Breast epithelium (tissue), 3 donors: ENCODE results near the gene TGM5.

Experiments
- CTCF ChIP-seq, 3 donors: fragments of 450-650 bp; IDR thresholded peaks; one replicate each; pipeline ENCODE4 v1.5.1; 2016 to 2017; ENCODE audit warnings: antibody characterized with exemption in 3 of 3, mild to moderate bottlenecking in 3 of 3, moderate library complexity in 3 of 3
- POLR2A ChIP-seq: fragments of 450-650 bp; IDR thresholded peaks from one replicate; pipeline ENCODE4 v1.6.1; 2016; ENCODE audit warnings: antibody characterized with exemption, mild to moderate bottlenecking, moderate library complexity
- POLR2AphosphoS5 ChIP-seq, 3 donors: sonication (generic); formaldehyde crosslinking; IDR thresholded peaks; one replicate each; pipeline ENCODE4 v1.6.1; 2017; ENCODE audit warnings: antibody characterized with exemption in 3 of 3

- TF ChIP-seq POLR2AphosphoS5 (IDR thresholded peaks at IDR 0.05) (no peak), CTCF (IDR thresholded peaks at IDR 0.05) (no peak), POLR2A (no peak)
These were observed 60.7 kb downstream of the TGM5 start for GRCh38 chr15:43206054-43206453.
